Measurements from ENCODE around the gene C1orf146.
"Not testable (repeated sequence)": the region's sequence is repeated elsewhere in the genome, so short reads cannot be mapped to it uniquely, and the experiment has no call there.

Gene C1orf146

GRCh38 chr1:92217721-92218120, at the start of gene C1orf146:
Gene C1orf146, plus strand, starts transcription at chr1:92217915. Its CDS starts 13,506 bp downstream, at chr1:92231421.
- no peak for DNase-seq (ENCODE audit: low read depth in 2 of 3, low spot score in 2 of 3)

GRCh38 chr1:92168657-92169056, 49.1 kb upstream of the C1orf146 start:
- DNase-seq (ENCODE audit: low read depth in 2 of 3, low spot score in 2 of 3) = no peak

GRCh38 chr1:92169214-92170005, 48.3 kb upstream of the C1orf146 start:
- DNase-seq (ENCODE audit: low read depth in 2 of 3, low spot score in 2 of 3) = no peak

GRCh38 chr1:92184632-92185031, 33.1 kb upstream of the C1orf146 start:
- no peak for DNase-seq (ENCODE audit: low read depth in 2 of 3, low spot score in 2 of 3)

GRCh38 chr1:92186081-92186480, 31.6 kb upstream of the C1orf146 start:
- DNase-seq (ENCODE audit: low read depth in 2 of 3, low spot score in 2 of 3) = no peak

GRCh38 chr1:92188436-92189255, 29.1 kb upstream of the C1orf146 start:
- DNase-seq (ENCODE audit: low read depth in 2 of 3, low spot score in 2 of 3) = no peak

- no peak for DNase-seq (ENCODE audit: low read depth in 2 of 3, low spot score in 2 of 3)
Observed at GRCh38 chr1:92191726-92192125, 26.0 kb upstream of the C1orf146 start.

GRCh38 chr1:92192246-92192645, 25.5 kb upstream of the C1orf146 start:
- DNase-seq (ENCODE audit: low read depth in 2 of 3, low spot score in 2 of 3) = no peak

GRCh38 chr1:92194511-92194910, 23.2 kb upstream of the C1orf146 start:
- no peak for DNase-seq (ENCODE audit: low read depth in 2 of 3, low spot score in 2 of 3)

- no peak for DNase-seq (ENCODE audit: low read depth in 2 of 3, low spot score in 2 of 3)
Observed at GRCh38 chr1:92201973-92202372, 15.7 kb upstream of the C1orf146 start.

- no peak for DNase-seq (ENCODE audit: low read depth in 2 of 3, low spot score in 2 of 3)
Observed at GRCh38 chr1:92203105-92203504, 14.6 kb upstream of the C1orf146 start.

GRCh38 chr1:92210701-92211100, 7.0 kb upstream of the C1orf146 start:
- no peak for DNase-seq (ENCODE audit: low read depth in 2 of 3, low spot score in 2 of 3)

GRCh38 chr1:92211166-92211565, 6.5 kb upstream of the C1orf146 start:
- DNase-seq (ENCODE audit: low read depth in 2 of 3, low spot score in 2 of 3) = no peak

GRCh38 chr1:92218559-92218958, 844 bp downstream of the C1orf146 start:
- no peak for DNase-seq (ENCODE audit: low read depth in 2 of 3, low spot score in 2 of 3)

- no peak for DNase-seq (ENCODE audit: low read depth in 2 of 3, low spot score in 2 of 3)
Observed at GRCh38 chr1:92219028-92219427, 1.3 kb downstream of the C1orf146 start.

GRCh38 chr1:92228401-92228800, 10.7 kb downstream of the C1orf146 start:
- DNase-seq (ENCODE audit: low read depth in 2 of 3, low spot score in 2 of 3) = no peak

GRCh38 chr1:92230736-92231135, 13.0 kb downstream of the C1orf146 start:
- DNase-seq (ENCODE audit: low read depth in 2 of 3, low spot score in 2 of 3) = no peak

GRCh38 chr1:92240034-92240433, 22.3 kb downstream of the C1orf146 start:
- no peak for DNase-seq (ENCODE audit: low read depth in 2 of 3, low spot score in 2 of 3)

GRCh38 chr1:92244376-92244775, 26.7 kb downstream of the C1orf146 start:
- no peak for DNase-seq (ENCODE audit: low read depth in 2 of 3, low spot score in 2 of 3)

GRCh38 chr1:92254714-92255113, 37.0 kb downstream of the C1orf146 start:
- DNase-seq (ENCODE audit: low read depth in 2 of 3, low spot score in 2 of 3) = not testable (repeated sequence)

GRCh38 chr1:92259350-92259749, 41.6 kb downstream of the C1orf146 start:
- no peak for DNase-seq (ENCODE audit: low read depth in 2 of 3, low spot score in 2 of 3)

GRCh38 chr1:92262516-92262915, 44.8 kb downstream of the C1orf146 start:
- no peak for DNase-seq (ENCODE audit: low read depth in 2 of 3, low spot score in 2 of 3)

Data from activated CD8-positive, alpha-beta memory T cell treated with anti-CD3 and anti-CD28 coated beads for 48 hours (primary cell).